NCI-H187 (cell line): ENCODE results near the gene TTLL9.

Experiments
- DNase-seq, 2 experiments: peaks; one replicate each; lab custom pipeline; 2025; lab: John Stamatoyannopoulos, UW

The TTLL9 gene

DNA sequence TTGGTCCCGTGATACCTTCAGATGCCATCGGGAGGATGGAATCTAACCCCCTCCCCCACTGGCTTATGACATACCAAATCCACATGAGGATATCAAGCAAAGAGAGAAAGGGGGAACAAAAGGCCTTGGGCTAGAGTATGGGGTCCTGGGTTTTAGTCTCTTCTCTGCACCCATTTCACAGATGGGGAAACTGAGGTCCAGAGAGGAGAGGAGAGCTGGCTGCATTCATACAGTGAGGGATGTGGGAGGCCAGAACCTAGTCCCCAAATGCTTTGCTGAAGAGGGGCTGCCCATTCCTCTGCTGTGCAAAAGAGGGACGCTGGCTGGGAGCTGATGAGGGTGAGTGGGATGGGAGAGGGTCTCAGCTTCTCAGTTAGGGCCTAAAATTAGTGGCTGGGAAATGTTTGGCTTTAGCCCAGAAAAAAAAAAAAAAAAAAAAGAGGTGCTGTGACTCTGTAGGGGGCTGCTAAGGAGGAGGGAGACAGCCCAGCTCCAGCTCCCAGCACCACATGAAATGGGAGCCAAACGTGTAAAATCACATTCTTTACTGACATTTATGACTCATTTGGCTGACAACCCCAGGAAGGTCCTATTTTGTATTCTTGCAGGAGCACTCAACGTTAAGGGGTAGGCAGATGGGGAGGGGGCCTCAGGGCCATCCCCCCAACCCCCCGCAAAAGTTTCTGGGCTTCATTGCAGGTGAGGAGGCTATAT, 109.4 kb downstream of the TTLL9 start:
- DNase-seq = no peak

DNA sequence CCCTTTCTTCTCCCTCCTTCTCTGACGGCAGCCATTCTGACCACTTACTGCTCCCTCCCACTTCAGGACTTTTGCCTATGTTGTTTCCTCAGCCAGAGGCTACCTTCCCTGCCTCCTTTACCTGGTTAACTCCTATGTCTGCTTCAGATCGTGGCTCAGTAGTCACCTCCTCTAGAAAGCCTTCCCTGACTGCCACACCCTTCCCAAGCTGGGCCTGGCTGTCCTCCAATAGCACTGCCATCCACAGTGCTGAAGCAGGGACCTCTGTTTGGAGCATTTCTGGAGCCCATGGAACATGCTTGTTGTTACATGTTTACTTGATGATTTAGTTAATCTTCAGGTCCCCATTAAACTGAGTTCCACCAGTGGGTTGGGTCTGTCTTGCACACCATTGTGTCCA, 111.3 kb downstream of the TTLL9 start:
- no peak for DNase-seq

DNA sequence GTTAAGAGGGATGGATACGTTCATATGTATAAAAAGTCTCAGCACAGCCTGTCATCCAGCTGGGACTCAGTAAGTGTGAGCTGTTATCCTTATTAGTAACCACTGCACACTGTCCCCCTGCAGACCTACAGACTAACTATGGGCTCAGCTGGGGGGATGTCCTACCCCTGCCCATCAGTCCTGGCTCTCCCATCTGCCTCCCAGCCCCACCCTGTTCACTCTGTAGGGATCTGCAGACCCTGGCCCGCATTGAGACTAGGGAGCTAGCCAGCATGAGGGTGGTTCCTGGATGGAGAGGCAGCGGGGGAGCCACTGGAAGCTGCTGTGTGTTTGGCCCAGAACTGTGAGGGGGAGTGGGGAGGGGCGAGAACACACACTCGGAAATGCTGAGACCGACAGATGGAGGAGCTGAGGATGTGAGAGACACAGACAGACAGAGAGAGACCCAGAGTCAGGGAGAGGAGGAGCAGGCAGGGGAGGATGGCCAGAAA, 114.6 kb downstream of the TTLL9 start:
- no peak for DNase-seq

DNA sequence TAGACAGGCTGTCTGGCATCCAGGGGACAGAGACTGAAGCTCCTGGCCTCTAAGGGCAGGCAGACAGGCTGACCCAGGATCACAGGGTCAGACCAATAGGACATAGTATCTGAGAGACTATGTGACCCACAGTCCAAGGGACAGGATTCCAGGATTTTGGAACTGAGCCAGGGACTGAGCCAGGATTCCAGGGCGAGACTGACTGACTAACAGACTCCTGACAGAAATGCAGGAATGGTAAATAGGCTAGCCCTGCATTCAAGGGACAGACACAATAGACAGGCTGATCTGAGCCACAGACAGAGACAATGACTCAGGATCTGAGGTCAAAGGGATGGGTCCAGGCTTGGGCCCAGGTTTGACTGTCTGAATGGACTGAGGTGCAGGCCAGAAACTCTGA, 117.3 kb downstream of the TTLL9 start:
- no peak for DNase-seq

DNA sequence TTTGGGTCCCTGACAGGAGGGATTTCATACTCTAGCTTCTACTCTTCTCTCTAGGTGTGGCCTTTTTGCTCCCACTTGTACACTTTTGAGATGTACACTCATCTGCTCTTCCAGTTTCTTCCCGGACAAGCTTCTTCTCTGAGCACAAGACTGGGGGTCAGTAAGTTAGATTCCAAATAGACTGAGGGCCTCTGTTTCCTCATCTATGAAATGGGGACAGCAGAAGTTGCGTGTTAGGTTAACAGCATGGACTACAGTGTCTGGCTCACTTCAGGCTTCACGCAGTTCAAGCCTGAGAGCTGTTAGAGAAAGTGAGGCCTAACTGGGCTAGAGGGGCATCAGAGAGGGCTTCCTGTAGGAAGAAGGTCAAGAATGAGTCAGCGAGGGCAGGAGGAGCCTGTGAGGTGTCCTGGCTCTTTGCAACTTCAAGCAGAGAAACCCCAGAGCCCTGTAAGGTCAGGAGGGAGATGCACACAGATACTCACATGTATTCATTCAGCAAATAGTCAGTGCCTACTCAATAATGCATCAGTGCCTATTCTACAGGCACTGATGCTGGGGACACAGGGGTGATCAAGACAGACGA, 118.1 kb downstream of the TTLL9 start:
- DNase-seq = no peak

DNA sequence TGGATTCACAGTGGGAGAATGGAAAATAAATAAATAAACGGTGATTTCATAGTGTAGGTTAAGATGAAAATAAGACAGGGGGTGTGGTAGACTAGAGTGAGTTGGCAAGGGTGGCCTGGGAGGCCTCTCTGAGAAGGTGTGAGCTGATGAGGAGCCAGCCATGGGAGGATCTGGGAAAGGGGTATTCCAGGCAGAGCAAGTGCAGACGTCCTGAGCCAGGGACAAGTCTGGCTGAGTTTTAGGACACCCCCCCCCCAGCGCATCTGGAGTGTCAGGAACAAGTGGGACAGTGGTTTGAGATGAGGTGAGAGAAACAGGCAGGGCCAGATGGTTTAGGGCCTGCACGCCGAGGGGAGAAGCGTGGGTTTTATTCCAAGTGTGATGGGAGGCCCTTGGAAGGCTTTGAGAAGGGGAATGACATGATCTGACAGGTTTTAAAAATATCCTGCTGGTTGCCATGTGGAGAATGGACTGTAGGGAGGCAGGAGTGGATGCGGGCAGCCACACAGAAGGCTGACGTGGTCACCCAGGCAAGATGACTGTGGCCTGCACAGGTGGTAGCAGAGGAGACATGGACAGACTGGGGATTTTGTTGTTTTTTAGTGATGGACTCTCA, 118.7 kb downstream of the TTLL9 start:
- no peak for DNase-seq

DNA sequence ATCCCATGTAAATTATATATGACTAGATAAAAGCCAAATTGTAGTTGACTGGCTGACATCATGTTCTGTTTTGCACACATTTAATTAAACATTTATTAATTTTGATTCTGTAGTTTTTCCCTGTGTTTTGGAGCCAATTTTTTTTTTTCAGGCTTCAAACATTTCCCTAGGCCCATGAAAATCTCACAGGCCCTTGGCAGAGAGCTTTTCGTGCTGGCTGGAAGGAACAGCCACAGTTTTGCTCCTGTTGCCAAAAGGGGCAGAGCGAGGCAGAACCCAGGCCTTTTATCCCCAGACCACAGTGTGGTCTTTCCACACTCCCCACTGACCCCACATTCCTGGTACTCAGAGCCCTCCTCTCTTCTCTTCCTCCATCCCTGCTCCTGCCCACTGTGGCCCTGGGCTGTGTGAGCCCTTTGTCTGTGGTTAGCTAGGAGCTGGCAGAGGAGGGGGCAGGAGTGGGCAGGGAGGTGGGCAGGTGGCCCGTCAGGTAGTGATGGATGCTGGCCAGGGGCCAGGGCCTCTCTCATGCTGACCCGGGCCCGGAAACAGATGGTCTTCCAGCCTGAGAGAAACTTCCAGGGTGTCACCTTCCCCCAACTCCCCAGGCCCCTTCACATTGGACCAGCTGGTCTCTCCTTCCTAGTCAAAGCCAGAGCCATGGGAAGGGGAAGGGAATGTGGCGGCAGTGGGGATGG, 120.4 kb downstream of the TTLL9 start:
- DNase-seq = no peak

DNA sequence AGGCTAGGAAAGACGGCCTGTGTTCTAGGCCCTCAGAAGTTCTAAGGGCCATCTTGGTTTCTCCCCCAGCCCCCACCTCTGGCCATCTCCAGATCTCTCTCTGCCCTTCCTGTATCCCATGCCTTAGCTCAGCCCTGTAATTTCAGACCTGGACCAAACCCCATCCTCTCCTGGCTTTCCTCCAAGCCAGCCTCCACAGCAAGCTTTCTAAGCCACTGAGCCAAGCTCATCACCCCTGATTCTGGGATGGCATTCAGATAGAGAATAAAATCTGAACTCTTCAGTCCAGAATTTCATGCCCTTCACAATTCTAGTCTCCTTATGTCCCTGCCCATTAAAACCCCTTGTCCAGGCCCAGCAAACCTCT, 120.9 kb downstream of the TTLL9 start:
- no peak for DNase-seq

DNA sequence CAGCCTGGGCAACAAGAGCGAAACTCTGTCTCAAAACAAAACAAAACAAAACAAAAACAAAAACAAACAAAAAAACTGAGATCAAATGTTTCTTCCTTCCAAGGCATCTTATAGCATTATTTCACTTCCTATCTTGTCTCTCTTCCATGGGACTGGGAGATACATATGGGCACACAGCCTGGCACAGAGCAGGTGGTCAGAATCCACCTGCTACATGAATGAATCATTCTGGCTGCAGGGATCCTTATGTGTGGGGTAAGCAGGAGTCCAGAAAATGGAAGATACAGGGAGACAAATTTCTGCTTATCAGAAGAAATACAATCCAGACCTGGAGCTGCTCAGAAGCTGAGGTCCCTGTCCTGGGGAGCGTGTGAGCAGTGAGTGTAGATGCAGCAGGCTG, 121.7 kb downstream of the TTLL9 start:
- DNase-seq = no peak
